SU-DHL-6 (cell line): ENCODE measurements around the gene ADARB2.

Experiments
- H2AFZ ChIP-seq: fragments of 200-600 bp; sonication (generic); 2 replicates; pipeline ENCODE4 v1.6.1; 2014; ENCODE audit warnings: low read depth, mild to moderate bottlenecking, moderate library complexity, mixed read lengths, antibody characterized with exemption, low read length; ENCODE audit not compliant: severe bottlenecking
- H3F3A ChIP-seq: fragments of 200-600 bp; shearing (Covaris generic); 2 replicates; pipeline ENCODE4 v1.6.0; 2016; ENCODE audit warnings: antibody characterized with exemption, mild to moderate bottlenecking; ENCODE audit not compliant: insufficient read depth
- H3K27ac ChIP-seq: fragments of 200-600 bp; sonication (generic); 2 replicates; pipeline ENCODE4 v1.5.1; 2016; ENCODE audit warnings: low read depth, mild to moderate bottlenecking, low read length, moderate library complexity, mixed read lengths
- H3K27me3 ChIP-seq: fragments of 200-600 bp; sonication (generic), shearing (Covaris generic); 2 replicates; pipeline ENCODE4 v1.6.0; 2014; ENCODE audit warnings: mild to moderate bottlenecking, low read length
- H3K36me3 ChIP-seq: fragments of 200-600 bp; sonication (generic); 2 replicates; pipeline ENCODE4 v1.6.1; 2014; ENCODE audit warnings: mild to moderate bottlenecking, low read length, mixed read lengths
- H3K4me2 ChIP-seq: fragments of 300-600, 200-600 bp; shearing (Covaris generic), sonication (generic); 2 replicates; pipeline ENCODE4 v1.6.0; 2014; ENCODE audit warnings: low read length, low read depth, mild to moderate bottlenecking; ENCODE audit not compliant: poor library complexity, severe bottlenecking
- H3K4me3 ChIP-seq: fragments of 200-600 bp; sonication (generic); 2 replicates; pipeline ENCODE4 v1.5.1; 2014; ENCODE audit warnings: antibody characterized with exemption, low read length, mild to moderate bottlenecking, mixed read lengths; ENCODE audit not compliant: insufficient read depth, poor library complexity, severe bottlenecking
- H3K79me2 ChIP-seq: fragments of 200-600 bp; sonication (generic); 2 replicates; pipeline ENCODE4 v1.6.1; 2014; ENCODE audit warnings: mild to moderate bottlenecking, low read length, moderate library complexity; ENCODE audit not compliant: insufficient read depth
- H3K9ac ChIP-seq: fragments of 200-600 bp; sonication (generic); 2 replicates; pipeline ENCODE4 v1.7.0; 2014; ENCODE audit warnings: mild to moderate bottlenecking, low read length
- H3K9me2 ChIP-seq: fragments of 200-600 bp; sonication (generic); replicated peaks from 2 replicates; pipeline ENCODE4 v1.6.1; 2014; ENCODE audit warnings: low read length; ENCODE audit not compliant: insufficient read depth
- H3K9me3 ChIP-seq: fragments of 200-600 bp; sonication (generic); 2 replicates; pipeline ENCODE4 v1.6.1; 2014; ENCODE audit warnings: low read length, mixed read lengths; ENCODE audit not compliant: insufficient read depth
- H4K20me1 ChIP-seq: fragments of 200-600 bp; sonication (generic); 2 replicates; pipeline ENCODE4 v1.6.1; 2014; ENCODE audit warnings: low read depth, mild to moderate bottlenecking, antibody characterized with exemption, low read length, moderate library complexity, mixed read lengths
- CTCF ChIP-seq: fragments of 200-600 bp; sonication (generic); IDR thresholded peaks from one replicate; pipeline ENCODE4 v1.5.1; 2017; ENCODE audit warnings: antibody characterized with exemption, mild to moderate bottlenecking, low read length, moderate library complexity; ENCODE audit not compliant: insufficient read depth, poor library complexity, severe bottlenecking
- EZH2phosphoT487 ChIP-seq: fragments of 200-600 bp; sonication (generic), shearing (Covaris generic); conservative IDR thresholded peaks from 2 replicates; pipeline ENCODE4 v1.6.1; 2018; ENCODE audit warnings: mild to moderate bottlenecking, antibody characterized with exemption, low read length, moderate library complexity, mixed read lengths

Gene ADARB2

GRCh38 chr10:1166101-1166827, 571.1 kb downstream of the ADARB2 start:
- Histone ChIP-seq H3K27me3 (no peaks in the 10 kb centered on the region), H3K27ac (no peak overlapping the region), H3K4me2 (no peak overlapping the region), H3F3A (no peaks in the 10 kb centered on the region), H4K20me1 (no peaks in the 10 kb centered on the region), H3K9me2 (no peaks in the 10 kb centered on the region), H2AFZ (no peak overlapping the region), H3K9ac (no peak overlapping the region), H3K36me3 (no peaks in the 10 kb centered on the region), H3K79me2 (no peaks in the 10 kb centered on the region), H3K4me3 (no peak overlapping the region), H3K9me3 (no peaks in the 10 kb centered on the region)
- TF ChIP-seq CTCF = no peak
- TF ChIP-seq EZH2phosphoT487 = no peak

- H3F3A ChIP-seq = no peaks in the 10 kb centered on the region
- no peak overlapping the region for H3K4me2 ChIP-seq
- no peaks in the 10 kb centered on the region for H3K9me3 ChIP-seq
- no peaks in the 10 kb centered on the region for H3K79me2 ChIP-seq
- no peaks in the 10 kb centered on the region for H3K27me3 ChIP-seq
- no peak overlapping the region for H3K27ac ChIP-seq
- no peaks in the 10 kb centered on the region for H3K36me3 ChIP-seq
- H2AFZ ChIP-seq = no peak overlapping the region
- no peaks in the 10 kb centered on the region for H3K9me2 ChIP-seq
- H3K4me3 ChIP-seq = no peak overlapping the region
- TF ChIP-seq EZH2phosphoT487 (no peak), CTCF (no peak)
- no peak overlapping the region for H3K9ac ChIP-seq
- no peaks in the 10 kb centered on the region for H4K20me1 ChIP-seq
These were observed 573.5 kb downstream of the ADARB2 start for GRCh38 chr10:1163831-1164230.

GRCh38 chr10:1163204-1163660, 574.1 kb downstream of the ADARB2 start:
- Histone ChIP-seq H3K79me2 (no peaks in the 10 kb centered on the region), H3K36me3 (no peaks in the 10 kb centered on the region), H3K27me3 (no peaks in the 10 kb centered on the region), H2AFZ (no peak overlapping the region), H3K4me3 (no peak overlapping the region), H4K20me1 (no peaks in the 10 kb centered on the region), H3K4me2 (no peak overlapping the region), H3K27ac (no peak overlapping the region), H3K9ac (no peak overlapping the region), H3F3A (no peaks in the 10 kb centered on the region), H3K9me2 (no peaks in the 10 kb centered on the region), H3K9me3 (no peaks in the 10 kb centered on the region)
- TF ChIP-seq EZH2phosphoT487 = no peak
- TF ChIP-seq CTCF = no peak
